H1 (cell line): ENCODE data around the gene ARHGEF26. TPM values are rescaled to one million over a fixed set of nuclear protein-coding genes. Genes with fewer than 3 reads are reported as not detected.

Experiments used
- CTCF ChIA-PET: fragments of 300-600 bp; sonication (Branson Sonifier 250); formaldehyde crosslinking; loops from one replicate; lab custom pipeline; 2021; ENCODE audit not compliant: partially characterized antibody; lab: Charles Lee
- POLR2A ChIA-PET: fragments of 300-600 bp; sonication (Branson Sonifier 250); formaldehyde crosslinking; loops from one replicate; lab custom pipeline; 2021; ENCODE audit warnings: inconsistent platforms; ENCODE audit not compliant: partially characterized antibody; lab: Charles Lee
- DNase-seq, 2 experiments: peaks; one replicate each; pipeline versions ENCODE4 v3.0.0 to v3.0.0-alpha.2; 2010 to 2022; ENCODE audit warnings: low spot score in 2 of 2, low read depth in 1 of 2, mixed read lengths in 1 of 2
- FAIRE-seq: peaks from 2 replicates; lab custom pipeline; 2011; peaks lifted over from hg19 to GRCh38; lab: Jason Lieb, UNC
- H2AFZ ChIP-seq: 2 replicates; pipeline ENCODE4 v1.8.1; 2012; ENCODE audit warnings: low read length, inconsistent platforms
- H2AK5ac ChIP-seq: 2 replicates; pipeline ENCODE4 v1.6.1; 2013; ENCODE audit warnings: low read depth, low read length
- H2BK120ac ChIP-seq: replicated peaks from 2 replicates; pipeline ENCODE3; 2013; ENCODE audit warnings: low read depth, low read length, inconsistent platforms
- H2BK12ac ChIP-seq: 2 replicates; pipeline ENCODE4 v1.6.1; 2013; ENCODE audit warnings: low read depth, low read length
- H2BK15ac ChIP-seq: 2 replicates; pipeline ENCODE4 v1.6.1; 2013; ENCODE audit warnings: low read length
- H2BK20ac ChIP-seq: 2 replicates; pipeline ENCODE4 v1.6.1; 2013; ENCODE audit warnings: low read length
- H2BK5ac ChIP-seq: 2 replicates; pipeline ENCODE4 v1.6.1; 2013; ENCODE audit warnings: low read depth, low read length
- H3K14ac ChIP-seq: 2 replicates; pipeline ENCODE4 v1.6.1; 2013; ENCODE audit warnings: inconsistent platforms; ENCODE audit not compliant: insufficient read length
- H3K18ac ChIP-seq: 2 replicates; pipeline ENCODE4 v1.6.1; 2013; ENCODE audit warnings: low read length; ENCODE audit errors: extremely low read depth
- H3K23ac ChIP-seq: 2 replicates; pipeline ENCODE4 v1.6.1; 2013; ENCODE audit warnings: inconsistent platforms; ENCODE audit not compliant: insufficient read length
- H3K23me2 ChIP-seq: 2 replicates; pipeline ENCODE4 v1.6.1; 2013; ENCODE audit warnings: low read depth, low read length
- H3K27ac ChIP-seq: 2 replicates; pipeline ENCODE4 v1.6.1; 2011; ENCODE audit warnings: low read depth, low read length, inconsistent platforms
- H3K27me3 ChIP-seq, 4 experiments: replicated peaks in 1 of 4; 1 replicate in 1 of 4; 2 replicates in 3 of 4; pipeline versions ENCODE4 v1.6.1 to v1.8.1; 2011 to 2013; ENCODE audit warnings: low read length in 3 of 4, mild to moderate bottlenecking in 3 of 4, inconsistent platforms in 2 of 4, mixed read lengths in 2 of 4, moderate library complexity in 1 of 4; ENCODE audit not compliant: control insufficient read depth in 3 of 4, insufficient read depth in 3 of 4; ENCODE audit errors: extremely low read depth in 1 of 4
- H3K36me3 ChIP-seq, 4 experiments: 2 replicates each; pipeline versions ENCODE4 v1.6.1 to v1.8.1; 2011 to 2013; ENCODE audit warnings: mild to moderate bottlenecking in 4 of 4, low read length in 3 of 4, moderate library complexity in 2 of 4, control low read depth in 1 of 4, inconsistent platforms in 1 of 4; ENCODE audit not compliant: insufficient read depth in 4 of 4, control insufficient read depth in 2 of 4
- H3K4ac ChIP-seq: replicated peaks from 2 replicates; pipeline ENCODE3; 2013; ENCODE audit warnings: low read length, low read depth, mixed read lengths, inconsistent platforms; ENCODE audit not compliant: insufficient read length
- H3K4me1 ChIP-seq, 4 experiments: replicated peaks in 1 of 4; 1 replicate in 1 of 4; 2 replicates in 3 of 4; pipeline versions ENCODE4 v1.6.1 to v1.8.1; 2011 to 2013; ENCODE audit warnings: low read length in 3 of 4, inconsistent platforms in 2 of 4, mixed read lengths in 1 of 4; ENCODE audit not compliant: insufficient read depth in 4 of 4, control insufficient read depth in 3 of 4
- H3K4me2 ChIP-seq, 2 experiments: 2 replicates each; pipeline versions ENCODE4 v1.6.1 to v1.8.1; 2011 to 2013; ENCODE audit warnings: low read depth in 2 of 2, low read length in 2 of 2, control low read depth in 1 of 2, inconsistent platforms in 1 of 2, mild to moderate bottlenecking in 1 of 2; ENCODE audit not compliant: insufficient read depth in 1 of 2
- H3K4me3 ChIP-seq, 4 experiments: fragments of 200-600, 300-600 bp in 1 of 4; sonication (generic), shearing (Covaris generic), sonication (Bioruptor Twin) in 1 of 4; 2 replicates each; pipeline versions ENCODE4 v1.5.1 to v1.8.1; 2011 to 2016; ENCODE audit warnings: low read length in 4 of 4, low read depth in 3 of 4, control low read depth in 2 of 4, inconsistent platforms in 2 of 4, mild to moderate bottlenecking in 2 of 4, mixed read lengths in 1 of 4, moderate library complexity in 1 of 4; ENCODE audit not compliant: insufficient read depth in 2 of 4; ENCODE audit errors: extremely low read depth in 1 of 4
- H3K56ac ChIP-seq: replicated peaks from 2 replicates; pipeline ENCODE3; 2013; ENCODE audit warnings: low read depth, mild to moderate bottlenecking, mixed read lengths, low read length, inconsistent platforms; ENCODE audit not compliant: insufficient read length
- H3K79me1 ChIP-seq: 2 replicates; pipeline ENCODE4 v1.6.1; 2013; ENCODE audit warnings: low read depth, low read length, control low read depth
- H3K79me2 ChIP-seq, 2 experiments: 2 replicates each; pipeline versions ENCODE4 v1.6.1 to v1.8.1; 2012 to 2013; ENCODE audit warnings: low read length in 2 of 2, mild to moderate bottlenecking in 2 of 2, inconsistent platforms in 1 of 2; ENCODE audit not compliant: insufficient read depth in 2 of 2, control insufficient read depth in 1 of 2
- H3K9ac ChIP-seq, 4 experiments: replicated peaks in 1 of 4; 1 replicate in 1 of 4; 2 replicates in 3 of 4; pipeline versions ENCODE4 v1.6.1 to v1.8.1; 2011 to 2013; ENCODE audit warnings: low read depth in 3 of 4, low read length in 3 of 4, control low read depth in 2 of 4, mild to moderate bottlenecking in 2 of 4, moderate library complexity in 2 of 4, inconsistent platforms in 1 of 4; ENCODE audit errors: extremely low read depth in 1 of 4
- H3K9me3 ChIP-seq, 2 experiments: 2 replicates each; pipeline versions ENCODE4 v1.6.1 to v1.8.1; 2012 to 2013; ENCODE audit warnings: mild to moderate bottlenecking in 2 of 2, moderate library complexity in 2 of 2, control low read depth in 1 of 2, inconsistent platforms in 1 of 2, low read depth in 1 of 2, low read length in 1 of 2, mixed read lengths in 1 of 2; ENCODE audit not compliant: insufficient read depth in 2 of 2
- H4K20me1 ChIP-seq, 2 experiments: replicated peaks in 1 of 2; 2 replicates each; pipeline versions ENCODE3 to v1.8.1; 2011 to 2013; ENCODE audit warnings: inconsistent platforms in 2 of 2, low read length in 2 of 2, mild to moderate bottlenecking in 1 of 2; ENCODE audit not compliant: insufficient read depth in 2 of 2, control insufficient read depth in 1 of 2
- H4K5ac ChIP-seq: 2 replicates; pipeline ENCODE4 v1.6.1; 2013; ENCODE audit warnings: low read length, low read depth, mixed read lengths, inconsistent platforms; ENCODE audit not compliant: insufficient read length
- H4K8ac ChIP-seq: 2 replicates; pipeline ENCODE4 v1.8.0; 2013; ENCODE audit warnings: mild to moderate bottlenecking, moderate library complexity, low read length, inconsistent platforms; ENCODE audit not compliant: insufficient read depth; ENCODE audit errors: extremely low read depth
- H4K91ac ChIP-seq: replicated peaks from 2 replicates; pipeline ENCODE3; 2013; ENCODE audit warnings: low read length, mixed read lengths, inconsistent platforms; ENCODE audit not compliant: insufficient read length
- HDAC6 ChIP-seq: IDR thresholded peaks from one replicate; pipeline ENCODE4 v1.7.1; 2012; ENCODE audit warnings: low read depth, mild to moderate bottlenecking, inconsistent platforms, low read length, moderate library complexity
- NANOG ChIP-seq: IDR thresholded peaks from 2 replicates; pipeline ENCODE4 v1.6.1; 2011; ENCODE audit warnings: low read length, low read depth, mild to moderate bottlenecking, inconsistent platforms; ENCODE audit not compliant: insufficient read depth, poor library complexity, severe bottlenecking
- POLR2A ChIP-seq, 2 experiments: IDR thresholded peaks; 1 replicate in 1 of 2; 2 replicates in 1 of 2; pipeline ENCODE4 v1.6.1; 2011; ENCODE audit warnings: low read depth in 2 of 2, low read length in 2 of 2, mild to moderate bottlenecking in 2 of 2; ENCODE audit errors: control extremely low read depth in 1 of 2
- RNF2 ChIP-seq: fragments of 200-900, 300-1000 bp; sonication (generic); IDR thresholded peaks from 2 replicates; pipeline ENCODE4 v1.7.1; 2016; ENCODE audit warnings: borderline replicate concordance, low read depth, mild to moderate bottlenecking, antibody characterized with exemption, low read length; ENCODE audit not compliant: poor library complexity, severe bottlenecking; ENCODE audit errors: missing control alignments
- SIX5 ChIP-seq: IDR thresholded peaks from 2 replicates; pipeline ENCODE4 v1.6.1; 2011; ENCODE audit warnings: mild to moderate bottlenecking, low read depth, low read length
- TAF1 ChIP-seq: IDR thresholded peaks from 2 replicates; pipeline ENCODE4 v1.6.1; 2011; ENCODE audit warnings: mild to moderate bottlenecking, low read depth, low read length
- WGBS, 2 experiments: shearing (Covaris generic) in 1 of 2; methylation state at CpG; one replicate each; pipeline versions ENCODE4 v1.1.6 to v1.1.7; 2013 to 2015; ENCODE audit warnings: low lambda C conversion rate in 2 of 2, mixed read lengths in 2 of 2, inconsistent platforms in 1 of 2, low coverage in 1 of 2, missing lambda C conversion rate in 1 of 2; ENCODE audit not compliant: insufficient replicate concordance in 2 of 2, insufficient coverage in 1 of 2, insufficient read length in 1 of 2; ENCODE audit errors: extremely low coverage in 1 of 2, missing lambda C conversion rate in 1 of 2; 5-methylcytosine and 5-hydroxymethylcytosine counted together
- polyA plus RNA-seq, 7 experiments: library from polyadenylated mRNA; depleted of rRNA in 3 of 7; stranded (reverse) in 5 of 7; unstranded in 2 of 7; fragments of >200 nt in 5 of 7; fragments of 200-250 nt in 2 of 7; gene quantifications; 1 replicate in 5 of 7; 2 replicates in 1 of 7; 4 replicates in 1 of 7; pipeline versions ENCODE4 v1.2.1 to v1.2.3, GENCODE V29; 2011 to 2013; ENCODE audit warnings: missing spikeins in 2 of 7, mixed read lengths in 2 of 7
- total RNA-seq: library from RNA; stranded (reverse); fragmentation: NEBNext Ultra II Directional; extraction: Animal tissue kit (Norgen Biotek cat#: 25700); gene quantifications from 2 replicates; pipeline ENCODE4 v1.2.1, GENCODE V29; 2021

The ARHGEF26 gene
- total and polyA plus RNA-seq, 2 of the 8 experiments (the other 6 are each of a cell fraction or from before 2014, with no cell fraction given), result 3.1 to 15.6 TPM

DNA sequence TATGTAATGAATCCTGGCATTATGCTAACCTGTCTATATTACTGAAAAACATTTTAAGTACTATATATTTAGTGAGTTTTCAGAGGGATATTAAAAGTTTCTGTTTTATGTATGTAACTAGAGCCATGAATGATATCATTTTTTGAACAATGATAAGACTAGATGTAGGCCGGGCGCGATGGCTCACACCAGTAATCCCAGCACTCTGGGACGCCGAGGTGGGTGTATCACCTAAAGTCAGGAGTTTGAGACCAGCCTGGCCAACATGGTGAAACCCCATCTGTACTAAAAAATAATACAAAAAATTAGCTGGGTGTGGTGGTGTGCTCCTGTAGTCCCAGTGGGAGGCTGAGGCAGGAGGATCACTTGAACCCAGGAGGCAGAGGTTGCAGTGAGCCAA lies 169.0 kb downstream of the ARHGEF26 start:
- no peak overlapping the region for H4K5ac ChIP-seq
- H3K18ac ChIP-seq, result no peak overlapping the region
- 100% methylated on average over 5 of the region's 5 CpGs; no CpG with 5 or more reads in 1 of the 2 experiments for WGBS, 2 experiments
- no peaks in the 10 kb centered on the region for H3K4me1 ChIP-seq
- no peak overlapping the region for H3K23ac ChIP-seq
- no peaks in the 10 kb centered on the region for H3K23me2 ChIP-seq
- H3K36me3 ChIP-seq, result peaks cover 16 to 96% (median 44%) of the 10 kb centered on the region in 4 experiments
- no peaks in the 10 kb centered on the region for H3K79me1 ChIP-seq
- H3K4me2 ChIP-seq, result no peak overlapping the region
- no peak overlapping the region for H4K8ac ChIP-seq
- H3K9me3 ChIP-seq, result no peaks in the 10 kb centered on the region
- H3K4me3 ChIP-seq, result no peak overlapping the region
- no peak overlapping the region for H3K4ac ChIP-seq
- H3K56ac ChIP-seq, result no peak overlapping the region
- no peak overlapping the region for H2BK20ac ChIP-seq
- H2BK5ac ChIP-seq, result no peak overlapping the region
- POLR2A ChIA-PET, result no interaction called here
- H3K27me3 ChIP-seq, result no peaks in the 10 kb centered on the region
- no peak overlapping the region for H4K91ac ChIP-seq
- no peak overlapping the region for H2AK5ac ChIP-seq
- FAIRE-seq (no peak), DNase-seq (no peak)
- H3K79me2 ChIP-seq, result no peaks in the 10 kb centered on the region
- no peak overlapping the region for H2AFZ ChIP-seq
- H2BK15ac ChIP-seq, result no peak overlapping the region
- H3K27ac ChIP-seq, result no peak overlapping the region
- no peak overlapping the region for H3K9ac ChIP-seq
- no peak overlapping the region for H3K14ac ChIP-seq
- no peak overlapping the region for H2BK120ac ChIP-seq
- CTCF ChIA-PET, result interaction anchor here (1.1 kb wide), 1 partner anchor 37 kb away, joined by 3 read pairs; no protein-coding TSS in a partner anchor
- no peaks in the 10 kb centered on the region for H4K20me1 ChIP-seq
- no peak overlapping the region for H2BK12ac ChIP-seq
- no peak for TF ChIP-seq NANOG
- no peak for TF ChIP-seq HDAC6
- no peak for TF ChIP-seq RNF2
- TF ChIP-seq POLR2A (IDR thresholded peaks at IDR 0.05; ENCODE audit: control extremely low read depth in 1 of 2, low read depth in 2 of 2, low read length in 2 of 2), result no peak
- no peak for TF ChIP-seq TAF1
- TF ChIP-seq SIX5, result no peak
